Stomach (tissue), 4 donors: ENCODE results near the gene FERMT1.

Experiments used
- EP300 ChIP-seq: sonication (generic); formaldehyde crosslinking; IDR thresholded peaks from one replicate; pipeline ENCODE4 v1.6.1; 2017; ENCODE audit warnings: antibody characterized with exemption
- POLR2A ChIP-seq, 4 donors: fragments of 450-650 bp; IDR thresholded peaks; one replicate each; pipeline ENCODE4 v1.6.1; 2016; ENCODE audit warnings: antibody characterized with exemption in 4 of 4, control low read depth in 2 of 4, mild to moderate bottlenecking in 1 of 4, moderate library complexity in 1 of 4
- POLR2AphosphoS5 ChIP-seq, 3 donors: sonication (generic); formaldehyde crosslinking; IDR thresholded peaks; one replicate each; pipeline ENCODE4 v1.6.1; 2016; ENCODE audit warnings: antibody characterized with exemption in 3 of 3
- TF ChIP-seq, protein P1 (sequence below), 7 experiments: fragments of 450-650 bp in 4 of 7; fragments of 200-600 bp in 3 of 7; sonication (generic) in 3 of 7; IDR thresholded peaks; one replicate each; pipeline ENCODE4 v1.5.1; 2016 to 2019; ENCODE audit warnings: antibody characterized with exemption in 7 of 7, control low read depth in 2 of 7, mild to moderate bottlenecking in 1 of 7

DNA sequence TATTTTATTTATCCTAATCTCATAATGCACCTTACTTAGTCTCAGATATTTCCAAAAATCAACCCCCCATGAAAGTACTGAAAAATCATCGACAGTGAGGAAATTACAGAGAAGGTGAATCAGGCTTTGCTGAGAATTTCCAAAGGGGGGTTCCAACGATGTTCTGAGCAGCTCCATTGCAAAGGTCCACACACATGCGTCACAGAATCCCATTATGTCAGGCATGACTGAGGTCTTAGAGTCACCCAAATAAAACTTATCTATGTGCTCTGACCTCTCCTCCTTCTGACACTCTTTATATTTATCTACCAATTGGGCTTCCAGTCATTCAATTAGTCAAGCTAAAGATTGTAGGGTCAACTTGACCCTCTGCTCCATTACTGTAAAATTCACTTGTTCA, 56.2 kb downstream of the FERMT1 start:
- TF ChIP-seq, protein P1, sequence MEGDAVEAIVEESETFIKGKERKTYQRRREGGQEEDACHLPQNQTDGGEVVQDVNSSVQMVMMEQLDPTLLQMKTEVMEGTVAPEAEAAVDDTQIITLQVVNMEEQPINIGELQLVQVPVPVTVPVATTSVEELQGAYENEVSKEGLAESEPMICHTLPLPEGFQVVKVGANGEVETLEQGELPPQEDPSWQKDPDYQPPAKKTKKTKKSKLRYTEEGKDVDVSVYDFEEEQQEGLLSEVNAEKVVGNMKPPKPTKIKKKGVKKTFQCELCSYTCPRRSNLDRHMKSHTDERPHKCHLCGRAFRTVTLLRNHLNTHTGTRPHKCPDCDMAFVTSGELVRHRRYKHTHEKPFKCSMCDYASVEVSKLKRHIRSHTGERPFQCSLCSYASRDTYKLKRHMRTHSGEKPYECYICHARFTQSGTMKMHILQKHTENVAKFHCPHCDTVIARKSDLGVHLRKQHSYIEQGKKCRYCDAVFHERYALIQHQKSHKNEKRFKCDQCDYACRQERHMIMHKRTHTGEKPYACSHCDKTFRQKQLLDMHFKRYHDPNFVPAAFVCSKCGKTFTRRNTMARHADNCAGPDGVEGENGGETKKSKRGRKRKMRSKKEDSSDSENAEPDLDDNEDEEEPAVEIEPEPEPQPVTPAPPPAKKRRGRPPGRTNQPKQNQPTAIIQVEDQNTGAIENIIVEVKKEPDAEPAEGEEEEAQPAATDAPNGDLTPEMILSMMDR (IDR thresholded peaks at IDR 0.05), result no peak
- no peak for TF ChIP-seq EP300
- TF ChIP-seq POLR2A (IDR thresholded peaks at IDR 0.05), result no peak
- no peak for TF ChIP-seq POLR2AphosphoS5 (IDR thresholded peaks at IDR 0.05)
